ENCODE results near the gene CACNG7. TPM values are rescaled to one million over a fixed set of nuclear protein-coding genes. Genes with fewer than 3 reads are reported as not detected.

Gene CACNG7
- total and polyA plus RNA-seq, 2 donors (not counting 3 experiments of a cell fraction or from before 2014, with no cell fraction given) = 0.92 to 1.3 TPM

DNA sequence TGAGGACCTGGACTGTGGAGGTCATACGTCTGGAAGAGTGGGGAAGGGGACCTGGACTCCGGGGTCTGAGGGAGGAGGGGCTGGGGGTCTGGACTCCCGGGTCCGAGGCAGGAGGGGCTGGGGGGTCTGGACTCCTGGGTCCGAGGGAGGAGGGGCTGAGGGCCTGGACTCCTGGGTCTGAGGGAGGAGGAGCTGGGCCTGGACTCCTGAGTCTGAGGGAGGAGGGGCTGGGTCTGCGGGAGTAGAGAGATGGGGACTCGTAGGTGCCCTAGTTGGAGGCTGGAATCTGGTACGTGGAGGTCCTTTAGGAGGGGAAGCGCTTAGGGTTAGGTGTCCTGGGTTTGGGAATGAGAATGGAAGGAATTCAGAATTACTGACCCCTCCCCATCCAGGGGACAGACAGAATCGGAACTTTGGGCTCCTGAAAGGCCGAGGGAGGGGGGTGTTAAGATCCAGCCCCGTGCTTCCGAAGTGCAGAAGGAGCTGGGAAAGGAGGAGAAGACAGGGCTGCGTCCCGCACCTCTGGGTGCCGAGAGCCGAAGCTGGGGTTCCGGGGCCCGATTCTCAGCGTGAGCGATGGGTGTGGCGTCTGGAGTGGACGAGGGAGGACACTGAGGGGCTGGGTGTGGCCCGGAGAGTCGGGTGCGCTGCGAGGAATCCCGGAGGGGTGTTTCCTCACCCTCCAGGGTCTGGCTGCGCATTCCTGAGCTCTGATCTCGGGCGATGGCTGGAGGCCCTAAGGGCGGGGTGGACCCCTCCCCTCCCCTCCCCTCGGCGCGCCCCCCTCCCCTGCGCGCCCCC is 40.8 kb upstream of the CACNG7 start:
- no peaks in the 10 kb centered on the region for H4K20me1 ChIP-seq (replicated peaks; ENCODE audit: control insufficient read depth, extremely low read depth, insufficient read depth, low read length)
- ChIA-PET CTCF (interaction anchor here (0.6 to 3.6 kb wide), 12 partner anchors 9 to 162 kb away, joined by 3 to 29 read pairs (median 4); partner anchors contain the start of gene PRKCG), POLR2A (interaction anchor here (0.9 to 1.6 kb wide), 6 partner anchors 10 to 333 kb away, joined by 3 to 7 read pairs (median 4); partner anchors contain the start of genes CNOT3 and RPS9)
- dilution Hi-C loops (cut with MboI; ENCODE audit: extremely low pct_ligation_motif_present, low sequenced_read_pairs) (no loop called here), intact Hi-C loops (cut with micrococcal nuclease) (loop anchor here (5.0 kb wide), 1 partner anchor 594 kb away; the partner anchor contains the start of gene LENG9)
- H3K36me3 ChIP-seq (ENCODE audit: control insufficient read depth in 2 of 2, extremely low read depth in 1 of 2, insufficient read depth in 2 of 2, low read length in 2 of 2) = peaks cover 0 to 2% of the 10 kb centered on the region in 2 experiments
- no peak for TF ChIP-seq JUN (IDR thresholded peaks at IDR 0.05; ENCODE audit: borderline replicate concordance, insufficient read depth, insufficient read length, low read depth)
- peak; percentile 37 for TF ChIP-seq POLR2A (IDR thresholded peaks at IDR 0.05; ENCODE audit: low read depth, low read length)
- no peak for TF ChIP-seq MYC (IDR thresholded peaks at IDR 0.05; ENCODE audit: low read depth, low read length)
- TF ChIP-seq, protein P1, sequence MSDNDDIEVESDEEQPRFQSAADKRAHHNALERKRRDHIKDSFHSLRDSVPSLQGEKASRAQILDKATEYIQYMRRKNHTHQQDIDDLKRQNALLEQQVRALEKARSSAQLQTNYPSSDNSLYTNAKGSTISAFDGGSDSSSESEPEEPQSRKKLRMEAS (IDR thresholded peaks at IDR 0.05; ENCODE audit: insufficient read depth, insufficient read length) = no peak
- TF ChIP-seq POLR2AphosphoS5 (IDR thresholded peaks at IDR 0.05; ENCODE audit: insufficient read depth, low read depth, low read length) = no peak
- no peak for TF ChIP-seq EZH2 (IDR thresholded peaks at IDR 0.05; ENCODE audit: borderline replicate concordance, low read depth, low read length, severe bottlenecking)
- TF ChIP-seq, protein P2, sequence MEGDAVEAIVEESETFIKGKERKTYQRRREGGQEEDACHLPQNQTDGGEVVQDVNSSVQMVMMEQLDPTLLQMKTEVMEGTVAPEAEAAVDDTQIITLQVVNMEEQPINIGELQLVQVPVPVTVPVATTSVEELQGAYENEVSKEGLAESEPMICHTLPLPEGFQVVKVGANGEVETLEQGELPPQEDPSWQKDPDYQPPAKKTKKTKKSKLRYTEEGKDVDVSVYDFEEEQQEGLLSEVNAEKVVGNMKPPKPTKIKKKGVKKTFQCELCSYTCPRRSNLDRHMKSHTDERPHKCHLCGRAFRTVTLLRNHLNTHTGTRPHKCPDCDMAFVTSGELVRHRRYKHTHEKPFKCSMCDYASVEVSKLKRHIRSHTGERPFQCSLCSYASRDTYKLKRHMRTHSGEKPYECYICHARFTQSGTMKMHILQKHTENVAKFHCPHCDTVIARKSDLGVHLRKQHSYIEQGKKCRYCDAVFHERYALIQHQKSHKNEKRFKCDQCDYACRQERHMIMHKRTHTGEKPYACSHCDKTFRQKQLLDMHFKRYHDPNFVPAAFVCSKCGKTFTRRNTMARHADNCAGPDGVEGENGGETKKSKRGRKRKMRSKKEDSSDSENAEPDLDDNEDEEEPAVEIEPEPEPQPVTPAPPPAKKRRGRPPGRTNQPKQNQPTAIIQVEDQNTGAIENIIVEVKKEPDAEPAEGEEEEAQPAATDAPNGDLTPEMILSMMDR (IDR thresholded peaks at IDR 0.05; ENCODE audit: extremely low read depth in 1 of 2, insufficient read depth in 1 of 2, low read depth in 1 of 2, low read length in 2 of 2) = no peak
- TF ChIP-seq GATA2 (IDR thresholded peaks at IDR 0.05; ENCODE audit: insufficient read depth, insufficient read length, low read depth, low read length) = no peak
- peak overlapping the region; percentile 96 for H3K9ac ChIP-seq (replicated peaks; ENCODE audit: extremely low read depth, insufficient read depth, low read length)
- H3K4me3 ChIP-seq (replicated peaks in 1 of 3; ENCODE audit: insufficient read depth in 1 of 3, low read depth in 1 of 3, low read length in 3 of 3) = peak overlapping the region; percentile 52 to 88 (median 82)
- H3K27me3 ChIP-seq (ENCODE audit: control insufficient read depth in 2 of 2, insufficient read depth in 2 of 2, low read length in 2 of 2) = no peaks in the 10 kb centered on the region
- BruUV-seq (replicated peaks) = TSS peak; percentile 71
- peak overlapping the region; percentile 86 for H3K27ac ChIP-seq (ENCODE audit: insufficient read depth, low read depth, low read length)
- peaks cover 27% of the 10 kb centered on the region for H3K79me2 ChIP-seq (ENCODE audit: control insufficient read depth, insufficient read depth, low read length)
- peaks cover 15% of the 10 kb centered on the region for H3K4me1 ChIP-seq (ENCODE audit: control insufficient read depth, extremely low read depth, insufficient read depth, low read length)
- H3K9me3 ChIP-seq (replicated peaks; ENCODE audit: control insufficient read depth, insufficient read depth, low read length) = no peaks in the 10 kb centered on the region
- H2AFZ ChIP-seq (ENCODE audit: low read depth, low read length) = no peak overlapping the region
- peak; percentile 40 for DNase-seq (ENCODE audit: low read depth, low spot score)
- no peaks in the 10 kb centered on the region for H3K9me1 ChIP-seq (replicated peaks; ENCODE audit: control insufficient read depth, extremely low read depth, insufficient read depth, low read length)
- H3K4me2 ChIP-seq (ENCODE audit: insufficient read depth, low read length) = peak overlapping the region; percentile 66
- no peak for FAIRE-seq

Data from endothelial cell of umbilical vein (primary cell).